ENCODE measurements around the gene RHEX. TPM values are rescaled to one million over a fixed set of nuclear protein-coding genes. Genes with fewer than 3 reads are reported as not detected.
"Not testable (repeated sequence)": the region's sequence is repeated elsewhere in the genome, so short reads cannot be mapped to it uniquely, and the experiment has no call there.

The RHEX gene
- total RNA-seq, 6 donors from 2014 or later: 1.4 to 19.0 (median 6.8) TPM; not detected in 1

- Histone ChIP-seq H3K4me3 (no peak overlapping the region), H3K36me3 (no peaks in the 10 kb centered on the region), H3K9me3 (no peaks in the 10 kb centered on the region), H3K27ac (no peak overlapping the region), H3K27me3 (no peaks in the 10 kb centered on the region), H3K4me1 (peaks cover 0 to 15% (median 7%) of the 10 kb centered on the region in 4 donors)
- DNase-seq (peak; percentile 13 to 68), ATAC-seq (ENCODE audit: low FRiP score in 2 of 2) (peak in 1 of 2 donors; percentile 67)
- 19 to 61% methylated on average over 6 of the region's 6 CpGs for WGBS, 2 donors
- no peak for TF ChIP-seq POLR2AphosphoS5 (IDR thresholded peaks at IDR 0.05)
- TF ChIP-seq EP300 (IDR thresholded peaks at IDR 0.05): no peak
- no peak for TF ChIP-seq POLR2A (IDR thresholded peaks at IDR 0.05)
- no peak for TF ChIP-seq CTCF (IDR thresholded peaks at IDR 0.05)
These were observed 4.4 kb upstream of the RHEX start for GRCh38 chr1:206048582-206048981.

- H3K4me1 ChIP-seq: peaks cover 0 to 15% (median 7%) of the 10 kb centered on the region in 4 donors
- no peaks in the 10 kb centered on the region for H3K27me3 ChIP-seq
- H3K36me3 ChIP-seq: no peaks in the 10 kb centered on the region
- DNase-seq (no peak), ATAC-seq (ENCODE audit: low FRiP score in 2 of 2) (no peak)
- no peaks in the 10 kb centered on the region for H3K9me3 ChIP-seq
- TF ChIP-seq POLR2A (IDR thresholded peaks at IDR 0.05) (no peak), CTCF (IDR thresholded peaks at IDR 0.05) (no peak), POLR2AphosphoS5 (IDR thresholded peaks at IDR 0.05) (no peak), EP300 (IDR thresholded peaks at IDR 0.05) (no peak)
- no peak overlapping the region for H3K4me3 ChIP-seq
- H3K27ac ChIP-seq: no peak overlapping the region
These were observed 3.7 kb upstream of the RHEX start for GRCh38 chr1:206049293-206049692.

GRCh38 chr1:206049919-206050600 lies 2.9 kb upstream of the RHEX start:
- ATAC-seq (ENCODE audit: low FRiP score in 2 of 2) (no peak), DNase-seq (no peak)
- TF ChIP-seq POLR2A (IDR thresholded peaks at IDR 0.05): no peak
- TF ChIP-seq EP300 (IDR thresholded peaks at IDR 0.05): no peak
- no peak for TF ChIP-seq POLR2AphosphoS5 (IDR thresholded peaks at IDR 0.05)
- 70 to 78% methylated on average over 3 of the region's 3 CpGs for WGBS, 2 donors
- Histone ChIP-seq H3K4me1 (peaks cover 0 to 15% (median 7%) of the 10 kb centered on the region in 4 donors), H3K27me3 (no peaks in the 10 kb centered on the region), H3K36me3 (no peaks in the 10 kb centered on the region), H3K9me3 (no peaks in the 10 kb centered on the region), H3K27ac (no peak overlapping the region), H3K4me3 (no peak overlapping the region)

GRCh38 chr1:206050655-206051235 lies 2.2 kb upstream of the RHEX start:
- peak; percentile 31 to 60 for DNase-seq
- Histone ChIP-seq H3K36me3 (no peaks in the 10 kb centered on the region), H3K4me1 (peaks cover 0 to 15% (median 7%) of the 10 kb centered on the region in 4 donors), H3K27ac (no peak overlapping the region), H3K9me3 (no peaks in the 10 kb centered on the region), H3K27me3 (no peaks in the 10 kb centered on the region), H3K4me3 (no peak overlapping the region)
- peak in 1 of 2 donors; percentile 61 for ATAC-seq (ENCODE audit: low FRiP score in 2 of 2)
- WGBS, 2 donors: 47 to 60% methylated on average over 6 of the region's 6 CpGs
- TF ChIP-seq EP300 (IDR thresholded peaks at IDR 0.05) (peak in 1 of 4 donors; percentile 26), POLR2A (IDR thresholded peaks at IDR 0.05) (no peak)

- not testable (repeated sequence) for H3K36me3 ChIP-seq; H3K27ac ChIP-seq; H3K4me3 ChIP-seq; ATAC-seq (ENCODE audit: low FRiP score in 2 of 2); H3K9me3 ChIP-seq; H3K27me3 ChIP-seq
- peak in 1 of 2 donors; percentile 10 for DNase-seq
- peaks cover 0 to 15% (median 7%) of the 10 kb centered on the region in 4 donors for H3K4me1 ChIP-seq
- WGBS, 2 donors: 94 to 98% methylated on average over 6 of the region's 8 CpGs
These were observed 625 bp upstream of the RHEX start for GRCh38 chr1:206052231-206052865.

GRCh38 chr1:206053616-206054015 lies 643 bp downstream of the RHEX start:
- DNase-seq; H3K27ac ChIP-seq; H3K4me3 ChIP-seq; H3K27me3 ChIP-seq; H3K9me3 ChIP-seq; H3K36me3 ChIP-seq; H3K4me1 ChIP-seq; ATAC-seq (ENCODE audit: low FRiP score in 2 of 2): not testable (repeated sequence)
- WGBS, 2 donors: 94 to 99% methylated on average over 4 of the region's 4 CpGs

GRCh38 chr1:206055069-206055625 lies 2.2 kb downstream of the RHEX start:
- not testable (repeated sequence) for H3K36me3 ChIP-seq; H3K27ac ChIP-seq; H3K27me3 ChIP-seq; H3K4me1 ChIP-seq; H3K4me3 ChIP-seq; DNase-seq; ATAC-seq (ENCODE audit: low FRiP score in 2 of 2); H3K9me3 ChIP-seq
- WGBS, 2 donors: 94 to 95% methylated on average over 12 of the region's 12 CpGs

GRCh38 chr1:206055639-206056323 lies 2.8 kb downstream of the RHEX start:
- not testable (repeated sequence) for ATAC-seq (ENCODE audit: low FRiP score in 2 of 2); DNase-seq; H3K27ac ChIP-seq; H3K27me3 ChIP-seq; H3K4me1 ChIP-seq; H3K36me3 ChIP-seq; H3K9me3 ChIP-seq; H3K4me3 ChIP-seq
- 90 to 94% methylated on average over 8 of the region's 8 CpGs for WGBS, 2 donors

GRCh38 chr1:206058289-206058926 lies 5.4 kb downstream of the RHEX start:
- not testable (repeated sequence) for H3K4me1 ChIP-seq; H3K27ac ChIP-seq; H3K27me3 ChIP-seq; ATAC-seq (ENCODE audit: low FRiP score in 2 of 2); H3K36me3 ChIP-seq; H3K9me3 ChIP-seq; H3K4me3 ChIP-seq
- DNase-seq: peak in 1 of 2 donors; percentile 13
- WGBS, 2 donors: 92 to 98% methylated on average over 4 to 7 of the region's 9 CpGs

Measured in upper lobe of left lung (tissue), 6 donors.